Vagina (tissue), 2 donors: ENCODE results near the gene HMGCR.

Experiments used
- CTCF ChIP-seq, 3 experiments: fragments of 450-650 bp in 2 of 3; fragments of 200-600 bp in 1 of 3; sonication (generic) in 1 of 3; IDR thresholded peaks; one replicate each; pipeline ENCODE4 v1.5.1; 2017 to 2019; ENCODE audit warnings: antibody characterized with exemption in 3 of 3, mild to moderate bottlenecking in 2 of 3, moderate library complexity in 2 of 3
- POLR2A ChIP-seq, 2 donors: fragments of 450-650 bp; IDR thresholded peaks; one replicate each; pipeline ENCODE4 v1.6.1; 2017; ENCODE audit warnings: antibody characterized with exemption in 2 of 2, mild to moderate bottlenecking in 2 of 2, moderate library complexity in 2 of 2
- POLR2AphosphoS5 ChIP-seq, 2 donors: sonication (generic); formaldehyde crosslinking; IDR thresholded peaks; one replicate each; pipeline ENCODE4 v1.9.0; 2017; ENCODE audit warnings: antibody characterized with exemption in 2 of 2, mild to moderate bottlenecking in 2 of 2, low read depth in 1 of 2; ENCODE audit not compliant: insufficient read depth in 1 of 2

GRCh38 chr5:75363726-75364495 lies 26.9 kb downstream of the HMGCR start:
- TF ChIP-seq CTCF (IDR thresholded peaks at IDR 0.05) (no peak), POLR2AphosphoS5 (IDR thresholded peaks at IDR 0.05; ENCODE audit: insufficient read depth in 1 of 2, low read depth in 1 of 2) (no peak), POLR2A (IDR thresholded peaks at IDR 0.05) (no peak)
